Fibroblast of lung (primary cell): ENCODE measurements around the gene DNM3. TPM values are rescaled to one million over a fixed set of nuclear protein-coding genes. Genes with fewer than 3 reads are reported as not detected.

ENCODE experiments used
- DNase-seq, 2 donors: peaks; one replicate each; pipeline versions ENCODE4 v3.0.0 to v3.0.0-alpha.2; 2010; ENCODE audit warnings: low read depth in 2 of 2
- H2AFZ ChIP-seq: 2 replicates; pipeline ENCODE4 v1.5.1; 2012; ENCODE audit warnings: low read length, control low read depth, inconsistent platforms
- H3K27ac ChIP-seq: 2 replicates; pipeline ENCODE4 v1.5.1; 2011; ENCODE audit warnings: low read length, control low read depth; ENCODE audit not compliant: insufficient read depth
- H3K27me3 ChIP-seq: 2 replicates; pipeline ENCODE4 v1.5.1; 2011; ENCODE audit warnings: mild to moderate bottlenecking, low read length; ENCODE audit not compliant: control insufficient read depth, insufficient read depth
- H3K36me3 ChIP-seq: 2 replicates; pipeline ENCODE4 v1.5.1; 2011; ENCODE audit warnings: low read length; ENCODE audit not compliant: control insufficient read depth, insufficient read depth
- H3K4me1 ChIP-seq: 2 replicates; pipeline ENCODE4 v1.5.1; 2011; ENCODE audit warnings: low read length; ENCODE audit not compliant: control insufficient read depth, insufficient read depth; ENCODE audit errors: extremely low read depth
- H3K4me2 ChIP-seq: 2 replicates; pipeline ENCODE4 v1.5.1; 2011; ENCODE audit warnings: low read length, control low read depth; ENCODE audit not compliant: insufficient read depth; ENCODE audit errors: extremely low read depth
- H3K4me3 ChIP-seq, 4 experiments: fragments of 200-600 bp in 1 of 4; sonication (generic) in 1 of 4; replicated peaks in 1 of 4; 2 replicates each; pipeline ENCODE4 v1.5.1; 2011 to 2016; ENCODE audit warnings: low read length in 4 of 4, low read depth in 3 of 4, mild to moderate bottlenecking in 3 of 4, control low read depth in 2 of 4, inconsistent platforms in 1 of 4, mixed read lengths in 1 of 4; ENCODE audit not compliant: insufficient read depth in 1 of 4; ENCODE audit errors: control extremely low read depth in 1 of 4
- H3K79me2 ChIP-seq: 2 replicates; pipeline ENCODE4 v1.5.1; 2012; ENCODE audit warnings: mild to moderate bottlenecking, low read length, inconsistent platforms; ENCODE audit not compliant: control insufficient read depth, insufficient read depth
- H3K9ac ChIP-seq: 2 replicates; pipeline ENCODE4 v1.5.1; 2011; ENCODE audit warnings: mild to moderate bottlenecking, low read length, control low read depth; ENCODE audit not compliant: insufficient read depth
- H3K9me3 ChIP-seq: 2 replicates; pipeline ENCODE4 v1.5.1; 2012; ENCODE audit warnings: low read depth, low read length; ENCODE audit not compliant: control insufficient read depth, insufficient read depth
- H4K20me1 ChIP-seq: 2 replicates; pipeline ENCODE4 v1.5.1; 2011; ENCODE audit warnings: low read length; ENCODE audit not compliant: control insufficient read depth, insufficient read depth; ENCODE audit errors: extremely low read depth
- CTCF ChIP-seq, 2 donors: IDR thresholded peaks in 1 of 2; conservative IDR thresholded peaks in 1 of 2; 1 replicate in 1 of 2; 2 replicates in 1 of 2; pipeline ENCODE4 v1.5.1; 2011 to 2012; ENCODE audit warnings: low read length in 2 of 2, control low read depth in 1 of 2, inconsistent platforms in 1 of 2, low read depth in 1 of 2, mild to moderate bottlenecking in 1 of 2
- EZH2 ChIP-seq: IDR thresholded peaks from 2 replicates; pipeline ENCODE4 v1.5.1; 2012; ENCODE audit warnings: low read length, control low read depth, mild to moderate bottlenecking; ENCODE audit errors: missing control alignments
- polyA plus RNA-seq, 2 donors: library from polyadenylated mRNA; depleted of rRNA in 1 of 2; stranded (reverse) in 1 of 2; unstranded in 1 of 2; fragments of >200 nt; gene quantifications; 2 replicates each; pipeline ENCODE4 v1.2.1, GENCODE V29; 2011 to 2012; ENCODE audit warnings: missing spikeins in 1 of 2
- total RNA-seq: library from RNA; depleted of rRNA; stranded (reverse); fragments of >200 nt; gene quantifications from 2 replicates; pipeline ENCODE4 v1.2.1, GENCODE V29; 2014

Gene DNM3
- total and polyA plus RNA-seq, 2 donors (not counting 1 experiment from before 2014, with no cell fraction given): 1.6 to 3.6 TPM

DNA sequence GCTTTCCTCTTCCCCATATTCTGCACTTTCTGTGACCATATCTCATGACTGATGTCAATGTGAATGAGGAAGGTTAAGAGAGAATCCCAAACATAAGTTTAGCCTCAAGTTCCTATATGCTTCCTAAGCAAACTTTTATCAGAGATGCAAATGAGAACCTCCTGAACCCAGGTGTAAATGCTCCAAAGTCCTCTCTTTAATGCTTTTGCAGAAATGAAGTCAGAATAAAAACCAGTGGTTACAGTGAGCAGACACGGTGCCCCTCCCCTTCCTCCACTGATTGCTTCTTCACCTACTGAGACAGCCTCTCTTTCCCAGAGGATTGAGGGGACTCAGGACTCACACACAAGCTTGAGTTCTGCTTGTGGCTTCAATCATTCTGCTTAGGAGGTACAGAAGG lies 614.2 kb downstream of the DNM3 start:
- Histone ChIP-seq H2AFZ (no peak overlapping the region), H4K20me1 (no peaks in the 10 kb centered on the region), H3K9me3 (no peaks in the 10 kb centered on the region), H3K4me1 (peaks cover 2% of the 10 kb centered on the region), H3K79me2 (no peaks in the 10 kb centered on the region), H3K27ac (no peak overlapping the region), H3K36me3 (no peaks in the 10 kb centered on the region), H3K9ac (no peak overlapping the region), H3K27me3 (peaks cover 2% of the 10 kb centered on the region), H3K4me3 (no peak overlapping the region), H3K4me2 (no peak overlapping the region)
- no peak for DNase-seq
- no peak for TF ChIP-seq CTCF (conservative IDR thresholded peaks at IDR 0.05 in 1 of 2, IDR thresholded peaks at IDR 0.05 in 1 of 2; ENCODE audit: low read depth in 1 of 2, low read length in 2 of 2)
- TF ChIP-seq EZH2: no peak

GRCh38 chr1:172456344-172456769 lies 615.1 kb downstream of the DNM3 start:
- no peak overlapping the region for H3K9ac ChIP-seq
- no peaks in the 10 kb centered on the region for H3K4me1 ChIP-seq
- no peaks in the 10 kb centered on the region for H3K9me3 ChIP-seq
- H3K4me2 ChIP-seq: no peak overlapping the region
- TF ChIP-seq EZH2 (no peak), CTCF (conservative IDR thresholded peaks at IDR 0.05 in 1 of 2, IDR thresholded peaks at IDR 0.05 in 1 of 2; ENCODE audit: low read depth in 1 of 2, low read length in 2 of 2) (no peak)
- H2AFZ ChIP-seq: no peak overlapping the region
- DNase-seq: no peak
- no peaks in the 10 kb centered on the region for H3K36me3 ChIP-seq
- no peak overlapping the region for H3K27ac ChIP-seq
- no peaks in the 10 kb centered on the region for H3K79me2 ChIP-seq
- H3K27me3 ChIP-seq: peaks cover 2% of the 10 kb centered on the region
- no peak overlapping the region for H3K4me3 ChIP-seq
- H4K20me1 ChIP-seq: no peaks in the 10 kb centered on the region

DNA sequence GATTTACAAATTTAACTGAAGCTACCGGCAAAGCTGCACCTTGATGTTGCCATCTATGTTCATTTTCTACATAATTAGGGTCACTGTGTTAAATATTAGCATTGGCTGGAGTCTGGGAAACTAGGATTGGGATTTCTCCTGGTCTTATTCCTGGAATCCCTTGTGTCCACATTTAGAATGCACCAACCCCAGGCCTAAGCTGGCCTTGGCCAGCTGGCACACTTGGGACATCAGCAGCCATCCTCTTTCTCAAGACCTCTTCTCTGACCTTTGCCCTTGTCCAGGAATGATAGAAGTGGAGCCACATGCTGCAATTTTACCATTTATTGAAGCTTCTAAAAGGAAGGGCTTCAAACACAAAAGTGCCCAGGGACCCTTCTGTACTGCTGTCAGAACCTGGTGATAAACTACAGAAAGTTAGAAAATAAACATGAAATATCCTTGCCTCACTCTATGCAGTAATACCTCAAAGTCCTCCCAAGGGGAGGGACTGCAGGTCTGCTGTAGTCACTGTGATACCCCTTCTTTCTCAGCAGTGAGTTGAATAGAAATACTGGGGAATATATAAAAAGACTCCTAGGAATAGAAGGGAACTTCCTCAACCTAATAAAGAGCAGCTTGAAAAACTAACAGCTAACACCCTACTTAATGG lies 616.3 kb downstream of the DNM3 start:
- H3K4me3 ChIP-seq: no peak overlapping the region
- H3K4me1 ChIP-seq: no peaks in the 10 kb centered on the region
- peaks cover 2% of the 10 kb centered on the region for H3K27me3 ChIP-seq
- no peak overlapping the region for H3K9ac ChIP-seq
- no peaks in the 10 kb centered on the region for H4K20me1 ChIP-seq
- H3K36me3 ChIP-seq: no peaks in the 10 kb centered on the region
- H3K4me2 ChIP-seq: no peak overlapping the region
- no peak for DNase-seq
- no peaks in the 10 kb centered on the region for H3K79me2 ChIP-seq
- TF ChIP-seq CTCF (conservative IDR thresholded peaks at IDR 0.05 in 1 of 2, IDR thresholded peaks at IDR 0.05 in 1 of 2; ENCODE audit: low read depth in 1 of 2, low read length in 2 of 2) (no peak), EZH2 (no peak)
- no peaks in the 10 kb centered on the region for H3K9me3 ChIP-seq
- no peak overlapping the region for H2AFZ ChIP-seq
- no peak overlapping the region for H3K27ac ChIP-seq
